Smooth muscle cell (in vitro differentiated cells): ENCODE measurements around the gene CGB2. TPM values are rescaled to one million over a fixed set of nuclear protein-coding genes. Genes with fewer than 3 reads are reported as not detected.

Source experiments
- DNase-seq: peaks from one replicate; lab custom pipeline; 2025; ENCODE audit not compliant: unreplicated experiment; lab: John Stamatoyannopoulos, UW
- H2AFZ ChIP-seq: fragments of 200-600 bp; sonication (generic); 2 replicates; pipeline ENCODE4 v1.6.0; 2016; ENCODE audit warnings: antibody characterized with exemption, low read depth, mild to moderate bottlenecking
- H3F3A ChIP-seq: fragments of 200-600 bp; sonication (generic); 2 replicates; pipeline ENCODE4 v1.6.0; 2017; ENCODE audit warnings: antibody characterized with exemption, low read depth
- H3K27ac ChIP-seq: fragments of 200-600 bp; sonication (generic); 2 replicates; pipeline ENCODE4 v1.5.1; 2016; ENCODE audit warnings: low read depth, mild to moderate bottlenecking
- H3K27me3 ChIP-seq: fragments of 200-600 bp; sonication (generic); 2 replicates; pipeline ENCODE4 v1.6.1; 2016; ENCODE audit warnings: low read depth, mild to moderate bottlenecking
- H3K36me3 ChIP-seq: fragments of 200-600 bp; sonication (generic); 2 replicates; pipeline ENCODE4 v1.5.1; 2016; ENCODE audit warnings: low read depth
- H3K4me1 ChIP-seq: fragments of 200-600 bp; sonication (generic); 2 replicates; pipeline ENCODE4 v1.5.1; 2016; ENCODE audit warnings: low read depth
- H3K4me2 ChIP-seq: fragments of 200-600 bp; sonication (generic); 2 replicates; pipeline ENCODE4 v1.6.0; 2016; ENCODE audit warnings: mild to moderate bottlenecking
- H3K4me3 ChIP-seq: fragments of 200-600 bp; sonication (generic); 2 replicates; pipeline ENCODE4 v1.5.1; 2016; ENCODE audit warnings: mild to moderate bottlenecking
- H3K79me2 ChIP-seq: fragments of 200-600 bp; sonication (generic); 2 replicates; pipeline ENCODE4 v1.6.0; 2016; ENCODE audit warnings: low read depth, mild to moderate bottlenecking
- H3K9ac ChIP-seq: fragments of 200-600 bp; sonication (generic); 2 replicates; pipeline ENCODE4 v1.6.0; 2016; ENCODE audit warnings: low read depth
- H3K9me3 ChIP-seq: fragments of 200-600 bp; sonication (generic); replicated peaks from 2 replicates; pipeline ENCODE4 v1.5.1; 2016; ENCODE audit warnings: low read depth
- H4K20me1 ChIP-seq: fragments of 200-600 bp; sonication (generic); 2 replicates; pipeline ENCODE4 v1.6.0; 2016; ENCODE audit warnings: low read depth
- CTCF ChIP-seq: fragments of 200-600 bp; sonication (generic); IDR thresholded peaks from 2 replicates; pipeline ENCODE4 v1.5.1; 2017; ENCODE audit warnings: borderline replicate concordance, mild to moderate bottlenecking, antibody characterized with exemption; ENCODE audit not compliant: insufficient read depth, poor library complexity, severe bottlenecking
- WGBS: methylation state at CpG from one replicate; pipeline ENCODE4 v1.1.7; 2016; ENCODE audit warnings: low lambda C conversion rate; 5-methylcytosine and 5-hydroxymethylcytosine counted together
- microRNA-seq: library from miRNA; unstranded; fragments of <30 nt; microRNA quantifications from one replicate; pipeline ENCODE4, GENCODE V29; 2016; ENCODE audit warnings: borderline number of aligned reads
- polyA plus RNA-seq: library from polyadenylated mRNA; unstranded; fragments of >200 nt; fragmentation: Nextera tagmentation; extraction: Ambion mirVana; gene quantifications from 2 replicates; pipeline ENCODE4 v1.2.1, GENCODE V29; 2016
- small RNA-seq: library from RNA; depleted of rRNA; stranded (forward); fragments of <200 nt; gene quantifications from one replicate; pipeline ENCODE3, GENCODE V24; 2014
- total RNA-seq: library from RNA; depleted of rRNA; stranded (reverse); fragments of >200 nt; gene quantifications from 2 replicates; pipeline ENCODE4 v1.2.3, GENCODE V29; 2014

The CGB2 gene
- total and polyA plus RNA-seq, 2 experiments from 2014 or later: not detected

GRCh38 chr19:49080392-49080791 lies 48.7 kb downstream of the CGB2 start:
- no peaks in the 10 kb centered on the region for H4K20me1 ChIP-seq
- H3K4me2 ChIP-seq: no peak overlapping the region
- peaks cover 4% of the 10 kb centered on the region for H3K4me1 ChIP-seq
- H3K4me3 ChIP-seq: no peak overlapping the region
- no peak for DNase-seq
- peaks cover 1% of the 10 kb centered on the region for H3K79me2 ChIP-seq
- H2AFZ ChIP-seq: no peak overlapping the region
- no peaks in the 10 kb centered on the region for H3K9me3 ChIP-seq
- H3F3A ChIP-seq: no peaks in the 10 kb centered on the region
- 85% methylated on average over 4 of the region's 4 CpGs for WGBS
- no peak overlapping the region for H3K27ac ChIP-seq
- no peaks in the 10 kb centered on the region for H3K27me3 ChIP-seq
- no peak for TF ChIP-seq CTCF
- no peak overlapping the region for H3K9ac ChIP-seq
- no peaks in the 10 kb centered on the region for H3K36me3 ChIP-seq

DNA sequence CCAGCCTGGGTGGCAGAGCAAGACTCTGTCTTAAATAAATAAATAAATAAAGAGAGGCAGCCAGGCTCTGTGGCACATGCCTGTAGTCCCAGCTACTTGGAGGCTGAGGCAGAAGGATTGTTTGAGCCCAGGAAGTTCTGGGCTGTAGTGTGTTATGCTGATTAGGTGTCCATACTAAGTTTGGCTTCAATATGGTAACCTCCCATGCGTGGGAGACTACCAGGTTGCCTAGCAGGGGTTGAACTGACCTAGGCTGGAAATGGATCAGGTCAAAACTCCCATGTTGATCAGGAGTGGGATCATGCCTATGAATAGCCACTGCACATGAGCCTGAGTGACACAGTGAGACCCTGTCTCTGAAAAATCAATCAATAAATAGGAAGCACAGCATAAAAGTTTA lies 49.6 kb downstream of the CGB2 start:
- Histone ChIP-seq H3K4me3 (no peak overlapping the region), H3K9ac (no peak overlapping the region), H3K36me3 (no peaks in the 10 kb centered on the region), H2AFZ (no peak overlapping the region), H4K20me1 (peaks cover 7% of the 10 kb centered on the region), H3K27ac (no peak overlapping the region), H3K27me3 (no peaks in the 10 kb centered on the region), H3K4me2 (no peak overlapping the region), H3K4me1 (peaks cover 6% of the 10 kb centered on the region), H3K9me3 (no peaks in the 10 kb centered on the region), H3F3A (no peaks in the 10 kb centered on the region), H3K79me2 (peaks cover 10% of the 10 kb centered on the region)
- DNase-seq: no peak
- TF ChIP-seq CTCF: no peak
- 94% methylated on average over 1 of the region's 1 CpG for WGBS

Small RNA genes lying within 50 kb of the gene (microRNA-seq; reads per million reads assigned to microRNA genes)
- gene MIR6798: not detected

Small RNA genes lying within 50 kb of the gene (small RNA-seq; reads per million reads assigned to genes)
- gene MIR6798 (0.26 reads per million, percentile 2 among the genes with 10 or more reads in this experiment), gene RN7SL708P (not detected)

Other genes with a start within 250 kb of the CGB2 start
- 11.8 and 24.9 TPM in 2 replicates for gene BCAT2, start 220.9 kb upstream of the CGB2 start, total RNA-seq
- 30.9 and 45.4 TPM in 2 replicates for gene BCAT2, start 220.9 kb upstream of the CGB2 start, polyA plus RNA-seq
- gene HSD17B14, start 195.4 kb upstream of the CGB2 start, total RNA-seq: 14.8 and 19.3 TPM in 2 replicates
- gene HSD17B14, start 195.4 kb upstream of the CGB2 start, polyA plus RNA-seq: 16.4 and 16.9 TPM in 2 replicates
- 2.6 and 4.4 TPM in 2 replicates for gene PLEKHA4, start 163.3 kb upstream of the CGB2 start, total RNA-seq
- gene PLEKHA4, start 163.3 kb upstream of the CGB2 start, polyA plus RNA-seq: 32.6 and 39.2 TPM in 2 replicates
- gene PPP1R15A, start 159.5 kb upstream of the CGB2 start, total RNA-seq: 88.5 and 99.3 TPM in 2 replicates
- gene PPP1R15A, start 159.5 kb upstream of the CGB2 start, polyA plus RNA-seq: 339 and 357 TPM in 2 replicates
- gene TULP2, start 133.1 kb upstream of the CGB2 start, total RNA-seq: 0.18 TPM in 1 of 2 replicates, not detected in the other
- gene TULP2, start 133.1 kb upstream of the CGB2 start, polyA plus RNA-seq: 1.2 and 1.8 TPM in 2 replicates
- 146 and 221 TPM in 2 replicates for gene NUCB1, start 131.6 kb upstream of the CGB2 start, total RNA-seq
- 292 and 329 TPM in 2 replicates for gene NUCB1, start 131.6 kb upstream of the CGB2 start, polyA plus RNA-seq
- gene DHDH, start 98.2 kb upstream of the CGB2 start, total RNA-seq: 0.27 TPM in 1 of 2 replicates, not detected in the other
- gene DHDH, start 98.2 kb upstream of the CGB2 start, polyA plus RNA-seq: 0.87 and 1.0 TPM in 2 replicates
- gene BAX, start 77.0 kb upstream of the CGB2 start, total RNA-seq: 42.8 and 124 TPM in 2 replicates
- 153 and 185 TPM in 2 replicates for gene BAX, start 77.0 kb upstream of the CGB2 start, polyA plus RNA-seq
- 5,371 and 5,904 TPM in 2 replicates for gene FTL, start 66.6 kb upstream of the CGB2 start, total RNA-seq
- 11,768 and 12,053 TPM in 2 replicates for gene FTL, start 66.6 kb upstream of the CGB2 start, polyA plus RNA-seq
- 40.8 and 58.1 TPM in 2 replicates for gene GYS1, start 38.6 kb upstream of the CGB2 start, total RNA-seq
- 75.2 and 82.6 TPM in 2 replicates for gene GYS1, start 38.6 kb upstream of the CGB2 start, polyA plus RNA-seq
- 74.3 and 89.4 TPM in 2 replicates for gene RUVBL2, start 38.0 kb upstream of the CGB2 start, total RNA-seq
- 117 and 123 TPM in 2 replicates for gene RUVBL2, start 38.0 kb upstream of the CGB2 start, polyA plus RNA-seq
- not detected in 2 replicates for gene LHB, start 14.8 kb upstream of the CGB2 start, total RNA-seq
- gene LHB, start 14.8 kb upstream of the CGB2 start, polyA plus RNA-seq: 0.39 TPM in 1 of 2 replicates, not detected in the other
- gene CGB3, start 7.6 kb upstream of the CGB2 start, total RNA-seq: not detected in 2 replicates
- 0.45 and 1.8 TPM in 2 replicates for gene CGB3, start 7.6 kb upstream of the CGB2 start, polyA plus RNA-seq
- not detected in 2 replicates for gene CGB1, start 5.0 kb downstream of the CGB2 start, total RNA-seq
- gene CGB1, start 5.0 kb downstream of the CGB2 start, polyA plus RNA-seq: not detected in 2 replicates
- 2.5 TPM in 1 of 2 replicates, not detected in the other for gene CGB5, start 12.0 kb downstream of the CGB2 start, total RNA-seq
- gene CGB5, start 12.0 kb downstream of the CGB2 start, polyA plus RNA-seq: 2.0 and 3.4 TPM in 2 replicates
- gene CGB8, start 17.2 kb downstream of the CGB2 start, total RNA-seq: not detected in 2 replicates
- 1.0 and 7.4 TPM in 2 replicates for gene CGB8, start 17.2 kb downstream of the CGB2 start, polyA plus RNA-seq
- 1.3 and 2.0 TPM in 2 replicates for gene CGB7, start 25.9 kb downstream of the CGB2 start, total RNA-seq
- gene CGB7, start 25.9 kb downstream of the CGB2 start, polyA plus RNA-seq: 2.5 and 7.6 TPM in 2 replicates
- 1.2 and 1.8 TPM in 2 replicates for gene NTF4, start 32.9 kb downstream of the CGB2 start, total RNA-seq
- gene NTF4, start 32.9 kb downstream of the CGB2 start, polyA plus RNA-seq: 1.4 and 7.8 TPM in 2 replicates
- not detected in 2 replicates for gene KCNA7, start 40.8 kb downstream of the CGB2 start, total RNA-seq
- 0.08 and 0.18 TPM in 2 replicates for gene KCNA7, start 40.8 kb downstream of the CGB2 start, polyA plus RNA-seq
- 164 and 200 TPM in 2 replicates for gene SNRNP70, start 53.6 kb downstream of the CGB2 start, total RNA-seq
- 206 and 216 TPM in 2 replicates for gene SNRNP70, start 53.6 kb downstream of the CGB2 start, polyA plus RNA-seq
- 11.7 and 16.5 TPM in 2 replicates for gene LIN7B, start 82.5 kb downstream of the CGB2 start, total RNA-seq
- 24.7 and 30.7 TPM in 2 replicates for gene LIN7B, start 82.5 kb downstream of the CGB2 start, polyA plus RNA-seq
- 0.54 and 2.9 TPM in 2 replicates for gene C19orf73, start 87.3 kb downstream of the CGB2 start, total RNA-seq
- 0.74 and 1.7 TPM in 2 replicates for gene C19orf73, start 87.3 kb downstream of the CGB2 start, polyA plus RNA-seq
- gene PPFIA3, start 87.7 kb downstream of the CGB2 start, total RNA-seq: 3.2 and 10.9 TPM in 2 replicates
- 16.3 and 20.3 TPM in 2 replicates for gene PPFIA3, start 87.7 kb downstream of the CGB2 start, polyA plus RNA-seq
- gene HRC, start 123.5 kb downstream of the CGB2 start, total RNA-seq: 1.1 TPM in 1 of 2 replicates, not detected in the other
- gene HRC, start 123.5 kb downstream of the CGB2 start, polyA plus RNA-seq: 0.06 and 0.84 TPM in 2 replicates
- 15.0 and 27.7 TPM in 2 replicates for gene TRPM4, start 125.9 kb downstream of the CGB2 start, total RNA-seq
- 32.1 and 47.0 TPM in 2 replicates for gene TRPM4, start 125.9 kb downstream of the CGB2 start, polyA plus RNA-seq